Type B pancreatic cell (in vitro differentiated cells): Measurements from ENCODE around the gene CCDC9B. TPM values are rescaled to one million over a fixed set of nuclear protein-coding genes. Genes with fewer than 3 reads are reported as not detected.

Source experiments
- DNase-seq: peaks from one replicate; pipeline ENCODE4 v3.0.0; 2021; ENCODE audit warnings: mixed read lengths; ENCODE audit not compliant: unreplicated experiment; ENCODE audit errors: extremely low spot score
- H3K27ac Mint-ChIP-seq: 2 replicates; pipeline ENCODE4 v1.8.0; 2021; ENCODE audit warnings: mild to moderate bottlenecking, mixed read lengths
- H3K27me3 Mint-ChIP-seq: 2 replicates; pipeline ENCODE4 v1.8.0; 2021; ENCODE audit warnings: mixed read lengths
- H3K36me3 Mint-ChIP-seq: 2 replicates; pipeline ENCODE4 v1.8.0; 2021; ENCODE audit warnings: mixed read lengths
- H3K4me1 Mint-ChIP-seq: one replicate; pipeline ENCODE4 v1.8.0; 2021; ENCODE audit warnings: mixed read lengths; ENCODE audit not compliant: unreplicated experiment
- H3K4me3 Mint-ChIP-seq: 2 replicates; pipeline ENCODE4 v1.8.0; 2021; ENCODE audit warnings: mild to moderate bottlenecking, mixed read lengths
- H3K9me3 Mint-ChIP-seq: 2 replicates; pipeline ENCODE4 v1.8.0; 2021; ENCODE audit warnings: mixed read lengths
- CTCF ChIP-seq: fragments of 200-600 bp; sonication (generic); conservative IDR thresholded peaks from 2 replicates; pipeline ENCODE4 v1.5.0; 2021; ENCODE audit warnings: antibody characterized with exemption, mild to moderate bottlenecking
- total RNA-seq: library from RNA; stranded (reverse); gene quantifications from 2 replicates; pipeline ENCODE4 v1.2.1, GENCODE V29; 2021; ENCODE audit warnings: low replicate concordance

The CCDC9B gene
- total RNA-seq, 1 donor from 2014 or later = 2.4 TPM

DNA sequence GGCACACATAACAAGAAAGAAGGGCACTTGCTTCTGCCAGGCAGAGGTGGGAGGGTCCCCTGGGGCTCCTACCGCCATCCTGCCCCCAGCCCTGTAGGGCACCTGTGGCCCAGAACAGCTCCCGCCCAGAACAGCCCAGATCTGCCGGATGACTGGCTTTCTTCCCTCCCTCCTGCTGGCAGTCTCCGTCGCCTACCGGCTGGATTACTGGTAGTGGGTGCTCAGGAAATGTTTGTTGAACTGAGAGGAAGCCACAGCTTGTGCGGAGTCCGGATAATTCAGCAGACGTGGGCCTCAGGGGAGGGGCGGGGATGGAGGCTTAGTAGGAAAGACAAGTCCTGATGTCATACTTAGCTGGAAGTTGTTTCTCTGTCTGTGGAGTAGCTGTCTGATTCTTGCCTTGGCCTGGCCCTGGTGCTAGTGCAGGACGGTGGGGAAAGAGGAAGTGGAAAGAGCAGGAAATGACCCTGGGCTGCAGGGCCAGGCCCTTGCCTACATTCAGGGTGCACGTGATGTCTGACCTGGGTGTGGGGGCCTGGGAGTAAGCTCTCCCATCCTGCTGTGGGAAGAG, 6.7 kb downstream of the CCDC9B start:
- peaks cover 24% of the 10 kb centered on the region for H3K4me1 Mint-ChIP-seq
- H3K9me3 Mint-ChIP-seq = no peaks in the 10 kb centered on the region
- peak overlapping the region; percentile 8 for H3K27ac Mint-ChIP-seq
- peak overlapping the region; percentile 46 for H3K4me3 Mint-ChIP-seq
- DNase-seq = no peak
- TF ChIP-seq CTCF = no peak
- no peaks in the 10 kb centered on the region for H3K36me3 Mint-ChIP-seq
- H3K27me3 Mint-ChIP-seq = peaks cover 3% of the 10 kb centered on the region

DNA sequence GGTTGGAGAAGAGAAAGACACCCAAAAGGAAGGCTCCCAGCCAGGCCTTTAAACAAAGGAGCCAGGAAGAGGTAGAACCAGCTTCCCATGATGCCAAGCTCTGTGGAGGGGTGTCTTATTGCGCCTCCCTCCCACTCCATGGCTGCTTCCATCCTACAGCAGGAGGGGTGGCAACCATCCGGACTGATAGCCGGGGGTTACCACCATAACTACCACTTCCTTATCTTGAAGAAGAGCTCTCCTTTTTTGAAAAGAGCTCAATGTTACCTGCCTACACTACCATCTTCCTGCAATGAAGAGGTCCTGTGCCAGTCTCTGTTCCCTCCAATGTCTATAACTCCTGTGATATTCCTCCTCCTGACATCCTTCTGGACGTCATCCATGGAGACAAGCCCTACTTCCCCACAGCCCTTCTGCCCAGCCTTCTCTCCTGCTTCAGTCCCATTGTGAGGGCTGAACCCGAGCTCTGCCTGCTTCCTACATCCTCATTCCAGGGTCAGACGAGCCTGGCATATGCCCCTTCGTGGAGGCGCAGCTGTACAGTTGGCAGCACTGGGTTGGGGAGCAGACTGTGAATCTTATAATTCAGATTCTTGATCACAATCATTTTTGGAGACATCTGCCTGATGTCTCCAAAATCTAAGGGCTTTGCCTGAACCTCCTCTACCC, 8.5 kb downstream of the CCDC9B start:
- Mint-ChIP-seq H3K4me1 (peaks cover 33% of the 10 kb centered on the region), H3K4me3 (no peak overlapping the region), H3K9me3 (no peaks in the 10 kb centered on the region), H3K27ac (no peak overlapping the region), H3K27me3 (no peaks in the 10 kb centered on the region), H3K36me3 (no peaks in the 10 kb centered on the region)
- TF ChIP-seq CTCF = no peak
- DNase-seq = no peak

DNA sequence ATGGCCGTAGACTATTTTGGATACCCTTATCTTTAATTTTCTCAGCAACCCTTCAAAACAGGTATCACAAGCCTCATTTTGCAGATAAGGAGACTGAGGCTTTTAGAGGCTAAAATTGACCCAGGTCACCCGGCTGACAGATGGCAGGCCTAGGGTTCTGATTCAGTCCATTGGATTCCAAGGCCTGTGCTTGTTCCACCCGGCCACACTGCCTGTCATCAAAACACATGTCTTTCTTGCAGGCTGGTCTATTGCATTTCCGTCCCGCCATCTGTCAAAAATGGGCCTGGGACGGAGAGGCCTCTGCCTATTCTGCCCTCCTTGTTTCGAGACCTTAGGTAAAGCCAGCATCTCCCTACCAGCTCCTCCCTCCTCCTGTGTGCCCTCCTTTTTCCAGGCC, 9.1 kb downstream of the CCDC9B start:
- Mint-ChIP-seq H3K9me3 (no peaks in the 10 kb centered on the region), H3K4me1 (peaks cover 40% of the 10 kb centered on the region), H3K27ac (no peak overlapping the region), H3K4me3 (no peak overlapping the region), H3K27me3 (peaks cover 1% of the 10 kb centered on the region), H3K36me3 (no peaks in the 10 kb centered on the region)
- DNase-seq = no peak
- no peak for TF ChIP-seq CTCF

- peaks cover 43% of the 10 kb centered on the region for H3K4me1 Mint-ChIP-seq
- H3K27me3 Mint-ChIP-seq = peaks cover 4% of the 10 kb centered on the region
- DNase-seq = no peak
- no peaks in the 10 kb centered on the region for H3K36me3 Mint-ChIP-seq
- H3K4me3 Mint-ChIP-seq = no peak overlapping the region
- no peak for TF ChIP-seq CTCF
- H3K27ac Mint-ChIP-seq = no peak overlapping the region
- no peaks in the 10 kb centered on the region for H3K9me3 Mint-ChIP-seq
Observed at GRCh38 chr15:40331026-40331425, 9.7 kb downstream of the CCDC9B start.

DNA sequence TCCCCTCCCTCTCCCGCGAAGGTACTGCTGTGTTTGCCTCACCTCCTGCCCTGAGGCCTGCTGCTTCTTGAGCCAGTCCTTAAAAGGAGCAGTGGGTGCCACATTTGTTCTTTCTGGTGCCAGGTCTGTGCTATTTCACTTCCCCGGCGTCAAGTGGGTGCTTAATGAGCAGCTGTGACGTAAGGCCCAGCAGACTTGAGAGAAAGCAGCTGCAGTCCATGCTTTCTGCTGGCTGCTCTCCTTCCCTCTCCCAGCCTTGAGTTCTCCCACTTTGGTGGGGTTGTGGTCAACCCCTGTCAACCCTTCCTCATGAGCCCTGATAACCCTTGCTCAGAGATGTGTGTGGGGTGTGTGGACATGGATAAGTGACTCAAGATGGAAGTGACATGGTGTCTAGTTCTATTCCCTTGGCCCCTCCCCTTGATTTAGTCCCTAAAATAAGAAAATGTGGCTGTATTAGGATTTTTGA, 10.3 kb downstream of the CCDC9B start:
- DNase-seq = no peak

More for the DNA sequence above, 10.3 kb downstream of the CCDC9B start:
- no peak overlapping the region for H3K27ac Mint-ChIP-seq
- H3K4me3 Mint-ChIP-seq = no peak overlapping the region
- peaks cover 5% of the 10 kb centered on the region for H3K27me3 Mint-ChIP-seq
- no peaks in the 10 kb centered on the region for H3K9me3 Mint-ChIP-seq
- peaks cover 48% of the 10 kb centered on the region for H3K4me1 Mint-ChIP-seq
- H3K36me3 Mint-ChIP-seq = no peaks in the 10 kb centered on the region
- TF ChIP-seq CTCF = no peak
